ENCODE results near the gene FPR2.
"Not testable (repeated sequence)": the region's sequence is repeated elsewhere in the genome, so short reads cannot be mapped to it uniquely, and the experiment has no call there.

The FPR2 gene, protein sequence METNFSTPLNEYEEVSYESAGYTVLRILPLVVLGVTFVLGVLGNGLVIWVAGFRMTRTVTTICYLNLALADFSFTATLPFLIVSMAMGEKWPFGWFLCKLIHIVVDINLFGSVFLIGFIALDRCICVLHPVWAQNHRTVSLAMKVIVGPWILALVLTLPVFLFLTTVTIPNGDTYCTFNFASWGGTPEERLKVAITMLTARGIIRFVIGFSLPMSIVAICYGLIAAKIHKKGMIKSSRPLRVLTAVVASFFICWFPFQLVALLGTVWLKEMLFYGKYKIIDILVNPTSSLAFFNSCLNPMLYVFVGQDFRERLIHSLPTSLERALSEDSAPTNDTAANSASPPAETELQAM

DNA sequence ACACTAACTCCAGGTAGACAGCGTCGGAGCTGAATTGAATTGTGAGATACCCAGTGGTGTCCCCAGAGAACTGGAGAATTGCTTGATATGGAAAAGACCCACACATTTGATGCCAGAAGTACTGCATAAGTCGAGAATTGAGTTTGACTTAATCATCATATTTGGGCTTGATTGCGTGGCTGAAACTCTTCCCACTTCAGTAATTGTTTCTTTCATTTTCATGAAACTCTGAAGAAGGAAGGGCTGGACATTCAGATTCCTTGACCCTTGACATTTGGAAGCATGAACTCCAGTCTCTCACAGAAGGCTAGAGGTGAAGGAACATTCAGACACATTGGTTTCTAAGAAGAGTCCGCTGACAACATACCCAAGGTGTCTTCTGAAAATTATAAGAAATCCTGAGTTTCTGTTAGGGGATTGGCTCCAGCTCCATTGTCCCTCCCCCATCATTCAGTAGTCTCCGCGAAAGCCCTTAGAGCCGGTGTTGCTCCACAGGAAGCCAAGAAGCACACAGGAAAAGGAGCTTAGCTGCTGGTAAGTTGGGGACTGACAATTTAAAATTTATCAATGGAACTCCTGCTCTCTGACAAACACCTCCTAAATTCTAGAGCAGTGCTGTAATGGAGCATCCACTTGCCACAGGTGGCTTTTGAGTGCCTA lies at the start of gene FPR2:
TSS of gene FPR2 (plus strand) at position 484 of the 660 bp plus-strand sequence. CDS start 7,479 bp downstream, outside the sequence.
- DNase-seq (ENCODE audit: low read depth): no peak

DNA sequence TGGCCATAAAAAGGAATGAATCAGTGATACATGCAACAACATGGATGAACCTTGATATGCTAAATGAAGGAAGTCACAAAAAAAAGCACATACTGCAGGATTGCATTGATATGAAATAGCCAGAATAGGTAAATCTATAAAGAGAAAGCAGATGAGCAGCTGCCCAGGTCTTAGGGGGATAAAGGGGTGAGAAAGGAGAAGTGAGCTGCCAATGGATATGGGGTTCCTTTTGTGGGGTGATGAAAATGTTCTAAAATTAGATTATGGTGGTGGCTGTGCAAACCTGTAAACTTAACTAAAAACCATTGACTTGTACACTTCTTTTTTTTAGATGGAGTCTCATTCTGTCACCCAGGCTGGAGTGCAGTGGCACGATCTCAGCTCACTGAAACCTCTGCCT lies 49.3 kb upstream of the FPR2 start:
- no peak for DNase-seq (ENCODE audit: low read depth)

DNA sequence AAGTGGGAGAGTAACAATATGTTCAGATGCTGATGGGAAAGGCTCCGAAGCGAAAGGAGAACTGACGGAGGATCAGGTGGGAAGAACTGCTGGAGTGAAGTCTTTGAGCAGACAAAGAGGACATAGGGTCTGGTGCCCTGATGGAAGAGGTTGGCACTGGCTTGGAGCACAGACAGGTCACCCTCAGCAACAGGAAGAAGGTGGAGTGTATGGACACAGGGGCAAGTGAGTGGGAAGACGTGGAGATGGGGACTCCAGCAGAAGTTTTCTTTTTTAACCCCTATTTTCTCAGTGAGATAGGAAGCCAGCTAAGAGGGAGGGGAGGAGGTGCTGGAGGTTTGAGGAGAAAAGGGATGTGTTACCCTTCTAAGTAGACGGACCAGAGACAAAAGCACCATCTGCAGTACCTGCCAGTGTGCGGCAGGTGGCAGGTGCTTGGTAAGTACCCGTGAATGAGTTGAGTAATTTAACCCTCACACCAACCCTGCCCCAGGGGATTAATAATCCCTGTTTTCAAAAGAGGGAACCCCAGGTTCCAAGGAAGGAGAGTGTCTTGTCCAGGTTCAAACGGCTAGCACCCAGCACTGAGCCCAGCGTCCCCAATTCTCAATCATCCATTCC lies 48.4 kb upstream of the FPR2 start:
- DNase-seq (ENCODE audit: low read depth): no peak

DNA sequence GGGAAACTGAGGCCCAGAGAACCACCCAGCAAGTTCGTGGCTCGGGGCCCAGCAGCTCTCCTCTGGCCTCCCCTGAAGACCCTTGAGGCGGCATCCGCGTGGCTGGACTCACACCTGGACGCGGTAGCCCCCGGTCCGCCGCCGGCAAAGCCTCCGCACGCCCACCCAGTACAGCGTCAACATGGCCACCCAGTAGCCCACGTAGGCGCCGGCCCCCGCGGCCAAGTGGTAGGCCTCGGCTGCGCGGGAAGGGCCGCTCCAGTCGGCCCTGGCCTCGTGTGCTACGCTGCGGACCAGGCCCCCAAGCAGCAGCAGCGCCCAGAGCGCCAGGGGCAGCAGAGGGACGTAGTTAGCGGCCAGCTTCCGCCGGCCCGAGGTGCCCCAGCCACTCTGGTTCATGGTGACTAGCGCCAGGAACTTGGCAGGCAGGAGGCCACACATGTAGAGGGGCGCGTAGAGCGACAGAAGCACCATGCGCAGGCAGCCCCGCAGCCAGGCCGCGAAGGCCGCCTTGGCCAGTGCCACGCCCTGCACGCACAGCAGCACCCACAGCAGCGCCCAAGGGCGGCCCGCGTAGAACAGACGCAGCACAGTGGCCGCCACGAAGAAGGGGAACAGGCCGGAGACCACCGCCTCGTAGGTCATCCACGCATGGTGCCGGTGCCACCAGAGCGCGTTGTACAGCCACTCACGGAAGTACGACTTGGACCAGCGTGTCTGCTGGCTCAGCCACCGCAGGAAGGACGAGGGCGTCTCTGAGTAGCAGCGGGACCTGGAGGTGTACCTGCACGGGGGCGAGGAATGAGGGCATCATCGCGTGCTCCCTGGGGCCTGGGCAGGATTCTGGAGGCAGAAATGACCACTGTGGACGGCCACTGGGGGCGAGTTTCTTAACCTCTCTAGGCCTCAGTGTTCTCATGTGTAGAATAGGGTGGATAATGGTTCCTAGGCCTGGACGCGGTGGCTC lies 47.4 kb upstream of the FPR2 start:
- no peak for DNase-seq (ENCODE audit: low read depth)

DNA sequence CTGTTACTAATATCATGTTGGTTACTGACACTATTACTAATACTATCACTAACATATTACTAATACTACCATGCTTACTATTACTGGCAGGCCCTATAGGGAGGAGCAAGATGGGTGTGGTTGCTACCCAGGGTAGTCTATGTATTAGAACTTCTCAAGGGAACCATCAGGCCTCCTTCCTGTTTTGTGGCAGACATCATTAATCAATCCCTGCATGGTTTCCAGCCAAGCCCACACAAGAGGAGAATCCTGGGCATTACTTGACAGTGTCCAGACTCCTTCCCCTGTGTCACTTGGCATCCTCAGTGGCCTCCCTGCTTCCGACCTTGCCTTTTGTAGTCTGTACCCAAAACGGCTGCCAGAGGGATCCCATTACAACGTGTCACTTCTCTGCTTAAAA lies 46.1 kb upstream of the FPR2 start:
- no peak for DNase-seq (ENCODE audit: low read depth)

DNA sequence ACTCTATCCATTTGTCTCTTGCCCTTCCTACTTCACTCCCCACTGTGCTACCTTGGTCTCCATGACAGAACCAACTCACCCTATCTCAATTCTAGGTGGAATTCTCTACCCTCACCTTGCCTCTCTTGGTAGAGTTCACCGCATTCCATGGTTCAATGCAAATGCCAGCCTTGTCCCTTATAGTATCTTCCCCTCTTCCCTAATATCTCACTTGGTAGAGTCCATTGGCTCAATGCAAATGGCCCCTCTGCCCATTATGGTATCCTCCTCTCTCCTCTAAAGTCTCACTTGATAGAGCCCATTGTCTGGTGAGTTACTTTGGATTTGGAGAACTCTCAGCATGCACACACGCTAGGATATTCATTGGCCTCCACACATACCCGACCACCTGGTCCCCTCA lies 45.1 kb upstream of the FPR2 start:
- DNase-seq (ENCODE audit: low read depth): no peak

DNA sequence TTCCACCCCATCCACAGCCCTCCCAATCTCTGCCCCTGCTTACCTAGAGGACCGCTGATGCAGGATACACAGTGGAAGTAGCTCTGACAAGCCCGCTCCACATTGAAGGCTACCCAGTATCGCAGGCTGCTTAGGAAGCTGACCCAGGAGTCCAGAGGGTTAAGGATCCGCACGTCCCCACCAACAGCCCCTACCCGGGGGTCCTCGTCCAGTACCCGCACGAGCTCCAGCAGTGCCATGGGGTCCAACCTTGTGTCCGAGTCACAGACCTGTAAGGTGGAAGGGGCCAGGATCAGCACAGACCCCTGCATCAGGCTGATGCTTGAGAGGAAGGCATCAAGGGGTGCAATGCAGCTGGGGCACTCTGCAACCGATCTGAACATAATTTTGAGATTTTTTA lies 44.1 kb upstream of the FPR2 start:
- DNase-seq (ENCODE audit: low read depth): no peak

DNA sequence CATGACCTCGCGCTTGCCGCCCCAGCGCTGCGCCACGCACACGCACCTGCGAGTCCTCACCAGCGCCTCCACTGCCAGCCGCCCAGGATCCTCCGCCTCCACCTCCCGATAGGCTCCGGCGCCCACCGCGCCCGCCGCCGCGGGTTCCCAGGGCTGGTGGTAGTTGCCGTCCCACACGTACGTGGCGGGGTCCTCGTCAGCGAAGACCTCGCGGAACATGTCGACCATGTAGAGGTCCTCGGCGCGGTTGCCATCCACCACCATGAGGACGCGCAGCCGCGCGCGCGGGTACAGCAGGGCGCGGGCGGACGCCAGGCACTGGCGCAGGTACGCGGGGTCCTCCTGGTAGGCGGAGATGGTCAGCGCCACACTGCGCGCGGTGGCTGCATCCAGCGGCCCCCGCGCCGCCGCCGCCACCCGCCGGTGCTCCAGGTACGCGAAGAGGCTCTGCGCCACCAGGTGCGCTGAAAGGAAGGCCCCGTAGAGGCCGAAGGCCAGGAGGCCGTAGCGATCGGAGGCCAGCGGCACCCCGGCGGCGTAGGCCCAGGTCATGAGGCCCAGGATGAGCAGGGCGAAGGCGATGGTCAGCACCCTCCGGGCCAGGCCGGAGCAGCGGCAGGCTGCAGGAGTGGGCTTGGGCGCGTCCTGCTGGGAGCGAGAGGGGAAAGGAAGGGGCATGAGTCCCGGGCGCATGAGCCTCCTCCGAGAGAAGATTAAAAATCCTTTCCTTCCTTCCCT lies 41.6 kb upstream of the FPR2 start:
- no peak for DNase-seq (ENCODE audit: low read depth)

DNA sequence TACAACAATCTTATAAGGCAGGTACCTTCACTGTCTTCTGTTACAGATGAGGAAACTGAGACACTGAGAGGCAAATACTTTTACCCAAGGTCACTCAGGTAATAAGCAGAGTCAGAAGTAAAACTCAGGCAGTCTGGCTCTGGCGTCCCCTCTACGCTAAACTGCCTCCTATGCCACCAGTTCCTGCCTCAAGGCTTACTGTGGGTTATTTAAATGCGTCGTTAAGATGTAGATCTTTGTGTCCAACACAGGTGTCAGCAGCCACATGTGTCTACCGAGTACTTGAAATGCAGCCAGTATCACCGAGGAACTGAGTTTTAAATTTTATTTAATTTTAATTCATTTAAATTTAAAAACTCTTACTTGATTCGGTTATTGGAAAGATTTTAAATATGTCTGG lies 39.1 kb upstream of the FPR2 start:
- DNase-seq (ENCODE audit: low read depth): no peak

DNA sequence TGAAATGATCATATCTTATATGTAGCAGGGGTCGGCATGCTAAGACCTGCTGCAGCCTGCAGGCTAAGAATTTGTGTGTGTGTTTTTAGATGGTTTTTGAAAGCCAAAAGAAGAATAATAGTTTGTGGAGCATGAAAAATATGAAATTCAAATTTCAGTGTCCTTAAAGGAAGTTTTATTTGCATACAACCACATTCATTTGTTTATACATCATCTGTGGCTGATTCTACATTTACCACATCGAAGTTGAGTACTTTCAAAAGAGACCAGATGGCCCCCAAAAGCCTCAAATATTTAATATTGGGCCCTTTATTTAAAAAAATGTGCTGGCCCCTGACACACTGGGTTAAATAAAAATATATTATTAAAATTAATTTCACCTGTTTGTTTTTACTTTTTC lies 38.5 kb upstream of the FPR2 start:
- DNase-seq (ENCODE audit: low read depth): no peak

DNA sequence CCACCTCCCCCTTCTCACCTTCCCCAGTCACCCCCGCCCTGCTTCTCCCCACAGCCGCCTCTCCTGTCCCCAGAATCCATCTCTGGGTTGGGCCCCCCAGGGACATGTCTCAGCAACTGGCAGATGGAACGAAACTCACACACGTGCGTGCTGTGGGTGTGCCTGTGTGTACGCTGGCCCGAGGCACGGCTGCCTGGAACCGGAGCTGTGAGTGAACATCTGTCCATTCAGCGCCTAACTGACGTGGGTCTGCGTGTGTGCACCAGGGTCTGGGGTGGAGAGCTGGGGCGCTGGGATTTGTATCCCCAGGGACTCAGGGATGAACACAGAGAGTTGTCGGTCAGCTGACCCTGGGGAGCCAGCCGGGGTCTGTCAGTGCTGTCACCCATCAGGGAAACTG lies 36.4 kb upstream of the FPR2 start:
- no peak for DNase-seq (ENCODE audit: low read depth)

DNA sequence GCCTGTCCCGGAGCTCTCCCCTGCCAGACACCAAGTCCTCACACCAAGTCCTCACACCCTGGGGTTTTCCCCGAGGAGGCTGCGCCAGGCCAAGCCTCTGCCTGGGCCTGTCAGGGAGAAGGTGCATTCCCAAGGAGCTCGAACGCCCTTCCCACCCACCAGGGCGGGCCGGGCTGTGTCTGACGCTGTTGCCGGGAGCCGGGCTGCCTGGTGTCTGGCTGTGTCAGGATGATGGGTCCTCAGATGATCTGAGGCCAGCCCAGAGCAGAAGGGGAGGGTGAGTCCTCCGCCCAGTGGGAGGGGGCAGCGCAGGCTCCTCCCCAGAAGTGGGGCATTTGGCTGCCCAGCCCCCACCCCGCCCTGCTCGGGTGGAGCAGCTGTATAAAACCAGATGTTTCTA lies 34.9 kb upstream of the FPR2 start:
- no peak for DNase-seq (ENCODE audit: low read depth)

DNA sequence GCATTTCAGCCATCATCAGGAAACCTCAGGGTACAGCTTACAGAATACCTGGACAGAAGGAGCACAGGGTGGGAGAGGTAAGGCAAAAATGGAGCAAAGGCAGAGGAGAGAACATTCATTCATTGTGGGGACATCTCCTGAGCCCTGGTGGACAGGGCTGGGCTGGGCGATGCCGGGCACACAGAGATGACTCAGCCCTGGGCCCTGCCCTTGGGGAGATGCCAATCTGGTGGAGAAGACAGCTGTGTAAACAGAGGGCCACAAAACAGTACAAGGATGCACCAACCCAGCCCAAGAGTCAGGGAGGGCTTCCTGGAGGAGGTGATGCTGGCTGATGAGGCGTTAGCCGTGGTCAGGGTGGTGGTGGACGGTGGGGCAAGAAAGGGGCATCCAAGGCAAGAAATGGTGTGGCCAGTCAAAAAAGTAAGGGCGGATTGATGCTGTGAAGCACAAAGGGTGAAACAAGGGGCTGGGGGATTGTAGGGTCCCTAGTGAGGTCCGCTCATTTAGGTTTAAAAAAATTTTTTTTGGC lies 33.6 kb upstream of the FPR2 start:
- no peak for DNase-seq (ENCODE audit: low read depth)

DNA sequence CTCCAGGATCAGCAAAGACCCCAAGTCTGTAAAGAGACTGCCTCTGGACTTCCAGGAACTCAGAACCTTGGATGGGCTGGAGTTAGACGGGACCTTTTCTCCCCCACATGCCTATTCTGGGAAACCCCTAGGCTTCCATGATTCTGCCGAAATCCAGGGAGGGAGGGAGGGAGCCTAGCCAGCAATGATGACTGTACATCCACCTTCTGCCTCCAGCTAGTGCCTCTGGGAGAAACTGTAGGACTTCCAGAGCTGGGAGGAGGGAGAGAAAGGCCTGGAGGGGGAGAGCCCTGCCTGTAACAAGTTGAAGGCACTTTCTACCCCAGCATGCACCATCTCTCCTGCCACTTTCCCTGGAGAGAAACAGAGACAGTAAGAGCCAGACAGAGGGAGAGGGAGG lies 31.2 kb upstream of the FPR2 start:
- no peak for DNase-seq (ENCODE audit: low read depth)

DNA sequence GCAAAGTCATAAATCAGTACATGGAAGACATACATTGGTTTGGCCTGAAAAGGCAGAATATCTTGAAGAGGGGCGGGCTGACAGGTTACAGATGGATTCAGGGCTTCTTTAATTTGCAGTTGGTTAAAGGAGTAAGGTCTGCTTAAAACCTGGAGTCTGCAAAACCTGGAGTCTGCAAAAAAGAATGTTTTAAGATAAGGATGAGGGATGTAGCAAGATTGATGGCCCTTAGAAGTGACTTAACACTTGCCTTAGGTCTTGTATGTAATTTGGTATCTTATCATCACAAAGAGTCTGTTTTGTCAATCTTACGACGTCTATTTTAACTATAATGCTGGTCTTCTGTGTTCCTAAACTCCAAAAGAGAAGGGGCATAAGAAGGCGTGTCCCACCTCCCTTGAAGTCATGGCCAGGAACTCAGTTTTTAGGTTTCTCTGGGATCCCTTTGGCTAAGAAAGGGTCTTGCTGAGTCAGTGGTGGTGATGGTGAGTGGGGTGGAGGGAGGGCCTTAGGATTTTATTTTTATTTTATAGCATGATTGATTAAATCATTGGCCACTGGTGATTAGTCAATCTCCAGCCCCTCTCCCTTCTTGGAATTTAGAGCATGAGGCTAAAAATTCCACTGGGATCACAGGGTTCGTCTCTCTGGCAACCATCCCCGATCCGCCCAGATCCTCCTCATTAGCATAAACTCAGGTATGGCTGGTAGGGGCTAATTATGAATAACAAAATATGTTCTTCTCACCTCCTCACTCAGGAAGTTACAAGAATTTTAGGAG lies 27.0 kb upstream of the FPR2 start:
- DNase-seq (ENCODE audit: low read depth): no peak

DNA sequence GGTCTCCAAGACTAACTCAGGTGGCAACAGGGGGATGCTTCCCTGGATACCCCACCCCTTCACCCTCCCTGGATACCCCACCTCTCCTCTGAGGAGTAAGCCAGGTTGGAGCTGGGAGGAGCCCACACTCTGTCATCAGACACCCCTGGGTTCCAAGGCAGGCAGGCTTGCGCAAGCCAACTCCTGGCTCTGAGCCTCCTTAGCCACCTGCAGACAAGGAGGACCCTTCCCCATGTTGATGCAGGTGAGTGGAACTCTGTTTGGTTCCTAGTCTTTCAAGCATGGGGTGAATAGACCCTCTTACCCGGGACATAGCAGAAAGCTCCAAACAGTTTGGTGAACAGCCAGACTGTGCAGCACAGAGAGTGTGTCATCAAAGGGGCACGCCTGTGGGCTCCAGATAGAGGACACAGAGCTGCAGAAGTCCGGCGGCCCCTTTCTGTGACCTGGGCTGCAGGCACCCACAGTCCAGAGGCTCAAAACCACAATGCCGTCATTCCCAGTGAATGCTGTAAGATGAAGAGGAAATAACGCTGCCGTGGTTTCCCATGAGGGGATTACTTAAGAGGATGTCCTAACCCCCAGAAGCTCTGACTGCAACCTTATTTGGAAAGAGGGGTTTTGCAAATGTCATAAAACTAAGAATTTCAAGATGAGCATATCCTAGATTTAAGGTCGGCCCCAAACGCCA lies 25.1 kb upstream of the FPR2 start:
- DNase-seq (ENCODE audit: low read depth): no peak

DNA sequence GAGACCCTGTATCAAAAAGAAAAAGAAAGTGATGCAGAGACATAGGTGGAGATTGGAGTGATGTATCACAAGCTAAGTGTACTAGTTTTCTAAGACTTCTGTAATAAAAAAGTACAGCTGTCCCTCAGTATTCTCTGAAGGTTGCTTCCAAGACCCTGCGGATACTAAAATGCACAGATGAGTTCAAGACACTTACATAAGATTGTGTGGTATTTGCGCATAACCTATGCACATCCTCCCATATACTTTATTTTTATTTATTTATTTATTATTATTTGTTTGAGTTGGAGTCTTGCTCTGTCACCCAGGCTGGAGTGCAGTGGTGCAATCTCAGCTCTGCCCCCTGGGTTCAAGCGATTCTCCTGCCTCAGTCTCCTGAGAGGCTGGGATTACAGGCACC lies 23.6 kb upstream of the FPR2 start:
- no peak for DNase-seq (ENCODE audit: low read depth)

DNA sequence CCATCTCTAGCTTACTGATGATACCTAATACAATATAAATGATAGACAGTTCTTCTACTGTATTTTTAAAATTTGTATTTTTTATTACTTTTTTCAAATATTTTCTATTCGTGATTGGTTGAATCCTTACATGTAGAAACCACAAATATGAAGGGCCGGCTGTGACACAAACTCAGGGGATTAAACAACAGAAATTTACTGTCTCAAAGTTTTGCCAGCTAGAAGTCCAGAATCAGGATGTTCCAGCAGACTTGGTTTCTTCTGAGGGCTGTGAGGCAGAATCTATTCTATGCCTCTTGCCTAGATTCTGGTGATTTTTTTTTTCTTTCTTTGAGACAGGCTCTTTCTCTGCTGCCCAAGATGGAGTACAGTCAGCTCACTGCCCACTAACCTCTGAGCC lies 23.1 kb upstream of the FPR2 start:
- DNase-seq (ENCODE audit: low read depth): no peak

DNA sequence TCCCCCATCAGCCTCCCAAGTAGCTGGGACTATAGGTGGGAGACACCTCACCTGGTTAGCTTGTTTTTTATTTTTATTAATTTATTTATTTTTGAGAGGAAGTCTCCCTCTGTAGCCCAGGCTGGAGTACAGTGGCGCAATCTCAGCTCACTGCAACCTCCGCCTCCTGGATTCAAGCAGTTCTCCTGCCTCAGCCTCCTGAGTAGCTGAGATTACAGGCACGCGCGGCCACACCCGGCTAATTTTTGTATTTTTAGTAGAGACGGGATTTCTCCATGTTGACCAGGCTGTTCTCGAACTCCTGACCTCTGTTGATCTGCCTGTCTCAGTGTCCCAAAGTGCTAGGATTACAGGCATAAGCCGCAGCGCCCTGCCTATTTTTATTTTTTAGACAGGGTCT lies 22.5 kb upstream of the FPR2 start:
- DNase-seq (ENCODE audit: low read depth): not testable (repeated sequence)

Data from stimulated activated CD8-positive, alpha-beta memory T cell treated with anti-CD3 and anti-CD28 coated beads, Interleukin-12 subunit alpha, Interleukin-12 subunit beta, amount 100 ng/mL, for 4 hours (primary cell).